Central memory CD8-positive, alpha-beta T cell (primary cell): ENCODE data around the gene GPR35.
"Not testable (repeated sequence)": the region's sequence is repeated elsewhere in the genome, so short reads cannot be mapped to it uniquely, and the experiment has no call there.

Experiments
- ATAC-seq: fragments of 150-1000 bp; cut with Tn5 transposase; replicated peaks from 2 replicates; pipeline ENCODE4 v1.10.0; 2022; ENCODE audit warnings: mild to moderate bottlenecking, moderate FRiP score, moderate number of reproducible peaks; ENCODE audit not compliant: poor library complexity, severe bottlenecking; ENCODE audit errors: extremely low read depth
- DNase-seq, 2 donors: peaks; one replicate each; pipeline ENCODE4 v3.0.0; 2021; ENCODE audit warnings: low spot score in 2 of 2
- H3K27ac Mint-ChIP-seq: one replicate; pipeline ENCODE4 v1.8.0; 2022; ENCODE audit warnings: low read depth, mild to moderate bottlenecking, moderate library complexity, mixed read lengths
- H3K27me3 Mint-ChIP-seq: one replicate; pipeline ENCODE4 v1.8.0; 2022; ENCODE audit warnings: mixed read lengths
- H3K36me3 Mint-ChIP-seq: one replicate; pipeline ENCODE4 v1.8.0; 2022; ENCODE audit warnings: mild to moderate bottlenecking, moderate library complexity, mixed read lengths; ENCODE audit not compliant: insufficient read depth
- H3K4me1 Mint-ChIP-seq: one replicate; pipeline ENCODE4 v1.8.0; 2022; ENCODE audit warnings: mixed read lengths
- H3K4me3 Mint-ChIP-seq: one replicate; pipeline ENCODE4 v1.8.0; 2022; ENCODE audit warnings: mild to moderate bottlenecking, moderate library complexity, mixed read lengths
- H3K9me3 Mint-ChIP-seq: one replicate; pipeline ENCODE4 v1.8.0; 2022; ENCODE audit warnings: mixed read lengths

GPR35 gene

GRCh38 chr2:240651185-240651584 lies 25.9 kb downstream of the GPR35 start:
- DNase-seq: no peak
- Mint-ChIP-seq H3K27ac (no peak overlapping the region), H3K4me1 (peaks cover 14% of the 10 kb centered on the region), H3K36me3 (peaks cover 3% of the 10 kb centered on the region), H3K4me3 (no peak overlapping the region), H3K9me3 (no peaks in the 10 kb centered on the region), H3K27me3 (peaks cover 50% of the 10 kb centered on the region)
- no peak for ATAC-seq

- peaks cover 18% of the 10 kb centered on the region for H3K4me1 Mint-ChIP-seq
- H3K36me3 Mint-ChIP-seq: peaks cover 2% of the 10 kb centered on the region
- DNase-seq (no peak), ATAC-seq (peak; percentile 81)
- no peaks in the 10 kb centered on the region for H3K9me3 Mint-ChIP-seq
- H3K4me3 Mint-ChIP-seq: no peak overlapping the region
- peaks cover 13% of the 10 kb centered on the region for H3K27me3 Mint-ChIP-seq
- no peak overlapping the region for H3K27ac Mint-ChIP-seq
Observed at GRCh38 chr2:240655931-240656886, 30.9 kb downstream of the GPR35 start.

GRCh38 chr2:240659883-240660282 lies 34.6 kb downstream of the GPR35 start:
- not testable (repeated sequence) for ATAC-seq

GRCh38 chr2:240662681-240663080 lies 37.4 kb downstream of the GPR35 start:
- Mint-ChIP-seq H3K4me3 (no peak overlapping the region), H3K36me3 (no peaks in the 10 kb centered on the region), H3K27me3 (peaks cover 38% of the 10 kb centered on the region), H3K27ac (no peak overlapping the region), H3K4me1 (no peaks in the 10 kb centered on the region), H3K9me3 (no peaks in the 10 kb centered on the region)
- no peak for DNase-seq
- ATAC-seq: no peak

More at GRCh38 chr2:240659883-240660282, 34.6 kb downstream of the GPR35 start:
- H3K4me3 Mint-ChIP-seq, H3K27ac Mint-ChIP-seq, DNase-seq, H3K9me3 Mint-ChIP-seq, H3K36me3 Mint-ChIP-seq: not testable (repeated sequence)
- peaks cover 14% of the 10 kb centered on the region for H3K27me3 Mint-ChIP-seq
- H3K4me1 Mint-ChIP-seq: peaks cover 12% of the 10 kb centered on the region

- Mint-ChIP-seq H3K9me3 (no peaks in the 10 kb centered on the region), H3K4me1 (no peaks in the 10 kb centered on the region), H3K4me3 (no peak overlapping the region), H3K27me3 (peaks cover 38% of the 10 kb centered on the region), H3K27ac (no peak overlapping the region), H3K36me3 (no peaks in the 10 kb centered on the region)
- ATAC-seq (no peak), DNase-seq (no peak)
Observed at GRCh38 chr2:240663546-240664190, 38.4 kb downstream of the GPR35 start.

- H3K9me3 Mint-ChIP-seq: no peaks in the 10 kb centered on the region
- H3K4me3 Mint-ChIP-seq: no peak overlapping the region
- no peaks in the 10 kb centered on the region for H3K36me3 Mint-ChIP-seq
- DNase-seq (no peak), ATAC-seq (no peak)
- H3K27ac Mint-ChIP-seq: no peak overlapping the region
- H3K27me3 Mint-ChIP-seq: peaks cover 38% of the 10 kb centered on the region
- H3K4me1 Mint-ChIP-seq: no peaks in the 10 kb centered on the region
Observed at GRCh38 chr2:240664622-240665021, 39.3 kb downstream of the GPR35 start.

- Mint-ChIP-seq H3K27me3 (peaks cover 32% of the 10 kb centered on the region), H3K36me3 (no peaks in the 10 kb centered on the region), H3K4me3 (no peak overlapping the region), H3K9me3 (no peaks in the 10 kb centered on the region), H3K27ac (no peak overlapping the region), H3K4me1 (no peaks in the 10 kb centered on the region)
- no peak for DNase-seq
- no peak for ATAC-seq
Observed at GRCh38 chr2:240670402-240670801, 45.1 kb downstream of the GPR35 start.

- no peaks in the 10 kb centered on the region for H3K9me3 Mint-ChIP-seq
- no peaks in the 10 kb centered on the region for H3K36me3 Mint-ChIP-seq
- DNase-seq: no peak
- peaks cover 27% of the 10 kb centered on the region for H3K27me3 Mint-ChIP-seq
- no peak overlapping the region for H3K4me3 Mint-ChIP-seq
- ATAC-seq: no peak
- no peak overlapping the region for H3K27ac Mint-ChIP-seq
- no peaks in the 10 kb centered on the region for H3K4me1 Mint-ChIP-seq
Observed at GRCh38 chr2:240670950-240671349, 45.7 kb downstream of the GPR35 start.

GRCh38 chr2:240672076-240672700 lies 46.9 kb downstream of the GPR35 start:
- Mint-ChIP-seq H3K27ac (no peak overlapping the region), H3K27me3 (peaks cover 14% of the 10 kb centered on the region), H3K4me3 (no peak overlapping the region), H3K9me3 (no peaks in the 10 kb centered on the region), H3K36me3 (no peaks in the 10 kb centered on the region), H3K4me1 (no peaks in the 10 kb centered on the region)
- ATAC-seq (no peak), DNase-seq (no peak)

- ATAC-seq: no peak
- Mint-ChIP-seq H3K27me3 (peaks cover 10% of the 10 kb centered on the region), H3K4me1 (no peaks in the 10 kb centered on the region), H3K36me3 (no peaks in the 10 kb centered on the region), H3K27ac (no peak overlapping the region), H3K9me3 (no peaks in the 10 kb centered on the region), H3K4me3 (no peak overlapping the region)
- DNase-seq: no peak
Observed at GRCh38 chr2:240672701-240673190, 47.5 kb downstream of the GPR35 start.

- not testable (repeated sequence) for ATAC-seq, H3K27me3 Mint-ChIP-seq, DNase-seq, H3K36me3 Mint-ChIP-seq, H3K4me1 Mint-ChIP-seq, H3K9me3 Mint-ChIP-seq, H3K4me3 Mint-ChIP-seq
- H3K27ac Mint-ChIP-seq: peak overlapping the region; percentile 39
Observed at GRCh38 chr2:240674461-240675184, 49.3 kb downstream of the GPR35 start.

- not testable (repeated sequence) for DNase-seq, H3K4me3 Mint-ChIP-seq, H3K4me1 Mint-ChIP-seq, ATAC-seq, H3K27ac Mint-ChIP-seq, H3K27me3 Mint-ChIP-seq, H3K9me3 Mint-ChIP-seq, H3K36me3 Mint-ChIP-seq
Observed at GRCh38 chr2:240675345-240675744, 50.1 kb downstream of the GPR35 start.
